Activated CD8-positive, alpha-beta memory T cell treated with anti-CD3 and anti-CD28 coated beads, Interleukin-2, amount 10 ng/mL, durations not matched to agents 7 days and 5 days (primary cell): ENCODE results near the gene ANXA2R. TPM values are rescaled to one million over a fixed set of nuclear protein-coding genes. Genes with fewer than 3 reads are reported as not detected.

Experiments used
- ATAC-seq: fragments of 150-1000 bp; cut with Tn5 transposase; one replicate; pipeline ENCODE4 v1.10.0; 2021; ENCODE audit warnings: moderate library complexity
- CTCF ChIA-PET: fragments of 350-600 bp; sonication (Branson Sonifier 250); formaldehyde crosslinking; loops from one replicate; lab custom pipeline; 2021; ENCODE audit warnings: antibody characterized with exemption; lab: Charles Lee
- DNase-seq: peaks from one replicate; pipeline ENCODE4 v3.0.0-alpha.2; 2020
- H3K27ac Mint-ChIP-seq: one replicate; pipeline ENCODE4 v1.8.0; 2021; ENCODE audit warnings: mild to moderate bottlenecking, mixed read lengths
- H3K27me3 Mint-ChIP-seq: one replicate; pipeline ENCODE4 v1.8.0; 2021; ENCODE audit warnings: mixed read lengths
- H3K36me3 Mint-ChIP-seq: one replicate; pipeline ENCODE4 v1.8.0; 2021; ENCODE audit warnings: mild to moderate bottlenecking, mixed read lengths
- H3K4me1 Mint-ChIP-seq: one replicate; pipeline ENCODE4 v1.8.0; 2021; ENCODE audit warnings: mixed read lengths
- H3K4me3 Mint-ChIP-seq: one replicate; pipeline ENCODE4 v1.8.0; 2021; ENCODE audit warnings: mild to moderate bottlenecking, moderate library complexity, mixed read lengths
- H3K9me3 Mint-ChIP-seq: one replicate; pipeline ENCODE4 v1.8.0; 2022; ENCODE audit warnings: low read depth, mixed read lengths
- total RNA-seq, 2 experiments: library from RNA; stranded (reverse); gene quantifications; one replicate each; pipeline ENCODE4 v1.2.3, GENCODE V29; 2021

The ANXA2R gene
- total RNA-seq, 2 experiments from 2014 or later: 14.5 to 32.0 TPM

DNA sequence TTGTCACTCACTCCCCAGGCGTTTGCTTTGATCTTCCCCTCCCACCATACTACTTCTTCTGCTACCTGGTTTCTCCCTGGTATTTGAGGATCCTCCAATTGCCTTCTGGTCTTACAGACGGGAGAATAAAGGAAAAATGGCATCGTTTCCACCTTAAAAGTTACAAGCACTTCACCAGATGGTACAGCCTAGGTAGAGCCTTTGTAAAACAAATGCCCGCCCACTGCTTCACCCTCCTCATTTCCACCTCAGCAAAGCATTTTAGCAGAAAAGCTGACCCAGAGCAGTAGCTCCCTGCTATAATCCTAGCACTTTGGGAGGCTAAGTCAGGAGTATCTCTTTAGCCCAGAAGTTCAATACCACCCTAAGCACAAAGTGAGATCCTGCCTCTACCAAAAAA lies 5.1 kb upstream of the ANXA2R start:
- ATAC-seq: no peak
- H3K4me1 Mint-ChIP-seq: peaks cover 38% of the 10 kb centered on the region
- no peak overlapping the region for H3K27ac Mint-ChIP-seq
- no peak for DNase-seq
- CTCF ChIA-PET: interaction anchor here (2.3 to 9.7 kb wide), 3 partner anchors 16 to 53 kb away, joined by 7 to 160 read pairs (median 85); no protein-coding TSS in a partner anchor
- no peaks in the 10 kb centered on the region for H3K27me3 Mint-ChIP-seq
- peaks cover 12% of the 10 kb centered on the region for H3K36me3 Mint-ChIP-seq
- H3K4me3 Mint-ChIP-seq: no peak overlapping the region
- no peaks in the 10 kb centered on the region for H3K9me3 Mint-ChIP-seq

DNA sequence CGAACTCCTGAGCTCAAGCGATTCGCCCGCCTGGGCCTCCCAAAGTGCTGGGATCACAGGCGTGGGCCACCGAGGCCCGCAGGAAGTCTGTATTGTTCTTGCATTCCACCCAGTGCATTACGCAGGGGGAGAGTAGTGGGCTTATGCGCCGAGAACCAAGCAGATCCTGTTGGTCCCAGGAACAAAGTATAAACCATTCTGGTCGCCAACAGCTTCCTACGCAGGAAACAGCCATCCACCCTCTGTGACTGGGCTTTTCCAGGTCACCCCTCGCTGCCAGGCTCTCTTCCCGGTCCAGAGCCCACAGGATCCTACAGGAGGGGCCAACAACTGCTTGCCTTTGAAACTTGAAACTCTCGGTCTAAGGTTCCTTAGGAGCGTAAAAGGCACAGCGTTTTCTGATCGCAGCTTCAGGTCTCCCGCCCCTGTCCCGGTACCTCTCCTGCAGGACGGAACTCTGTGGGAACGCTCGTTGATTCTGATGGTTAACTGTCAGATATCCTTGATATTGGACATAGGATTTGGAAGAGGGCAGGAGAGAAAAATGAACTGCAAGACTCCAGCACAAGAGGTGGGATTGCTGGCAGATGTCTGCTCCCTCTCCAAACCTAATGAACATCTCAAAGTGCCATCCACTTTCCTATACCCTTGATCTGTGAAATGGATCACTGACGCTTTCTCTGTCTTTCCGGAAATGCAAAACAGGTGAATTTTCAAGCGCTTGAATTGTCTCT lies 4.2 kb upstream of the ANXA2R start:
- CTCF ChIA-PET: interaction anchor here (7.1 to 9.7 kb wide), 2 partner anchors 22 to 52 kb away, joined by 85 to 160 read pairs; no protein-coding TSS in a partner anchor
- DNase-seq (no peak), ATAC-seq (no peak)
- Mint-ChIP-seq H3K36me3 (peaks cover 11% of the 10 kb centered on the region), H3K4me1 (peaks cover 35% of the 10 kb centered on the region), H3K27ac (no peak overlapping the region), H3K4me3 (no peak overlapping the region), H3K27me3 (no peaks in the 10 kb centered on the region), H3K9me3 (no peaks in the 10 kb centered on the region)

DNA sequence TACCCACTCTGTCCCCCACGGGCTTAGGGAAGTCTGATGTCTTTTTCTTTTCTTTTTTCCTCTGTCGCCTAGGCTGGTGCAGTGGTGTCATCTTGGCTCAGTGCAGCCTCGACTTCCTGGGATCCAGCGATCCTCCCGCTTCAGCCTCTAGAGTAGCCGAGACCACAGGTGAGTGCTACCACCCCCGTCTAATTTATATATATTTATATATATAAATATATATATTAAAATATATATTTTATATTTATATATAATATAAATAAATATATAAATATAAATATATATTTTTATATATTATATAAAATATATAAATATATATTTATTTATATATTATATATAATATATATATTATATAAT lies 3.3 kb upstream of the ANXA2R start:
- Mint-ChIP-seq H3K4me1 (peaks cover 30% of the 10 kb centered on the region), H3K9me3 (no peaks in the 10 kb centered on the region)
- no peak for ATAC-seq

DNA sequence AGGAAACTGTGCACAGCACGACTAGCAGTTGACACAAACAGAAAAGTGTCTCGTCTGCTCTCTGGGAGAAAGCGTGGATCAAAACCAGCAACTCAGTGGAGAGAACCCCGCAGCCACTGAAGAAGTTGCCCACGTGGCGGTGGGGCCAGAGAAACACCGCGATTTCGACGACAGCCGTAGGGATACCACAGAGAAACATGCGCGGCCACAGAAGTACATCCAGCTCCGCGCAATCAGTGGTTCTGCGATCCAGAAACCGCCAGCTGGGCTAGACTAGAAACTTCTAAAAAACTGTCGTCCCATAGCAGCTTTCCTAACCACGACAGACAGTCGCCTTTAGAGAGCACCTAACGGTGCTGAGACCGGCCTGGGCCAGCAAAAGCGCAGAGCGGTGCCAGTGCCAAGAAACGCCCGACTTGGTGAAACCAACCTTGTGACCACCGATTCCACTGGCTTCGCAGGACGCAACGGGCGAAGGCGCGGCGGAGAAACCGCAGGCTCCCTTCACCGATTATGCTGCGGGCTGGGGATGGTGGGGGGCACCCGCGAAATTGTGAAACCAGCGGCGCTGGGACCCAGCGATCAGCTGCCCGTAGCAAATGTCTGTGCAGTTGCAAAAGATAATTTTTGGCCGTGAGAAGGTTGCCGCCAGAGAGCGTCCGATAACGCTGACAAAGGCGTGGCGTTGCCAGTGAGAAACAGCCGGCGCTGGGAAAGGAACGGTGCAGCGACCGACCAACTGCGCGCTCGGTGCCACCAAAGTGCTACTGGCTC lies 2.7 kb upstream of the ANXA2R start:
- Mint-ChIP-seq H3K9me3 (no peaks in the 10 kb centered on the region), H3K36me3 (peaks cover 16% of the 10 kb centered on the region), H3K27me3 (no peaks in the 10 kb centered on the region), H3K4me1 (peaks cover 29% of the 10 kb centered on the region), H3K4me3 (peak overlapping the region; percentile 94), H3K27ac (peak overlapping the region; percentile 100)
- ATAC-seq (peak; percentile 18), DNase-seq (peak; percentile 92)
- CTCF ChIA-PET: interaction anchor here (1.0 to 9.7 kb wide), 11 partner anchors 22 to 441 kb away, joined by 3 to 165 read pairs (median 12); partner anchors contain the start of genes TMEM267 and ZNF131

More for the DNA sequence above, 3.3 kb upstream of the ANXA2R start:
- DNase-seq: no peak
- Mint-ChIP-seq H3K36me3 (peaks cover 13% of the 10 kb centered on the region), H3K27ac (peak overlapping the region; percentile 100), H3K4me3 (peak overlapping the region; percentile 94), H3K27me3 (no peaks in the 10 kb centered on the region)
- CTCF ChIA-PET: interaction anchor here (1.0 to 9.7 kb wide), 7 partner anchors 23 to 93 kb away, joined by 3 to 165 read pairs (median 51); no protein-coding TSS in a partner anchor

DNA sequence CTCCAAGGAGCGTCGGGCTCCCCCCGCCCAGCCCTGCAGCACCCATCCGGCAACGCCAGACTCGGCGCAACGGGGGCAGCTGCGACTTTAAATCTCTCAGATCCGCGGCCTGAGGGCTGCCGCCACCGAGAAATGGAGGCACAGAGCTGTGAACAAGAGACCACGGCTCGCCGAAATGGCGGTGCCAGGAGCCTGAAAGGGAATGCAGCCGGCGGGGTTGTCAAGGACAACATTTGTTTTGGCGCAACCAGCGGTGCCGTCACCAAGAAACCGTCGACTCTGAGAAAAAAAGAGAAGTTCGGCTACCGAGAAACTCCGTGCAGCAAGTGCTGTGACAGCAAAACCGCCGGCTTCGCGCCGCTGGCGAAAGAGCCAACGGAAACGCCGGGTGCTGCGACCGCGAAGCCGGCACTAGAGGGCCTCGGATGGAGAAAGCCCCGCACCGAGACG lies 2.1 kb upstream of the ANXA2R start:
- peaks cover 35% of the 10 kb centered on the region for H3K4me1 Mint-ChIP-seq

DNA sequence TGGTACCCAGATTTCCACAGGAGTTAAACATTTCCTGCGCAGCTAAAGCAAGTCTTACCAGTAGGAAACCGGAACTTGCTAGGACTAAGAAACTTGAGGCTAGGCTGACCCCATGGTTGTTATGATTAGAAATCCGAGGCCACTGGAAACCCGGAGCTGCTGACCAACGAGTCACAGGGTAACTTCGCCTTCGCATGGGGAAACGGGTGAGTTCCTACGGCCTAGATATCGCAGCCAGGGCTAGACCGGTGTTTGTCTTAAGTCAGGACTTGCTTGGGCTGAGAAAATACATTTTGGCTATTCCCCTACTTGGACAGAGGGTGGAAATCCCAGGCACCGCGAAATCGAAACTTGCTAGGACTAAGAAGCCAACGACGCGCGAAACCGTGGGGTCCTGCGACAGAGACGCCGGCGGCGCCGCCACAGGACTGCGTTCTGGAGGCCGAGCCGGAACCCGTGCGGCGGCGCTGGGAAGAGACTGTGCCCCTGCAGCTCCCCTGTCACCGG lies 1.6 kb upstream of the ANXA2R start:
- DNase-seq (no peak), ATAC-seq (peak; percentile 24)
- Mint-ChIP-seq H3K27ac (peak overlapping the region; percentile 100), H3K27me3 (no peaks in the 10 kb centered on the region), H3K36me3 (peaks cover 17% of the 10 kb centered on the region), H3K9me3 (no peaks in the 10 kb centered on the region), H3K4me1 (peaks cover 38% of the 10 kb centered on the region), H3K4me3 (peak overlapping the region; percentile 94)
- CTCF ChIA-PET: interaction anchor here (0.9 to 9.7 kb wide), 20 partner anchors 10 to 444 kb away, joined by 3 to 165 read pairs (median 5); partner anchors contain the start of genes HMGCS1, TMEM267 and ZNF131

More for the DNA sequence above, 2.1 kb upstream of the ANXA2R start:
- CTCF ChIA-PET: interaction anchor here (1.0 to 9.7 kb wide), 14 partner anchors 22 to 443 kb away, joined by 3 to 165 read pairs (median 7); partner anchors contain the start of genes HMGCS1, TMEM267 and ZNF131
- Mint-ChIP-seq H3K36me3 (peaks cover 17% of the 10 kb centered on the region), H3K9me3 (no peaks in the 10 kb centered on the region), H3K27me3 (no peaks in the 10 kb centered on the region), H3K27ac (peak overlapping the region; percentile 100), H3K4me3 (peak overlapping the region; percentile 94)
- ATAC-seq (peak; percentile 24), DNase-seq (peak; percentile 92)

DNA sequence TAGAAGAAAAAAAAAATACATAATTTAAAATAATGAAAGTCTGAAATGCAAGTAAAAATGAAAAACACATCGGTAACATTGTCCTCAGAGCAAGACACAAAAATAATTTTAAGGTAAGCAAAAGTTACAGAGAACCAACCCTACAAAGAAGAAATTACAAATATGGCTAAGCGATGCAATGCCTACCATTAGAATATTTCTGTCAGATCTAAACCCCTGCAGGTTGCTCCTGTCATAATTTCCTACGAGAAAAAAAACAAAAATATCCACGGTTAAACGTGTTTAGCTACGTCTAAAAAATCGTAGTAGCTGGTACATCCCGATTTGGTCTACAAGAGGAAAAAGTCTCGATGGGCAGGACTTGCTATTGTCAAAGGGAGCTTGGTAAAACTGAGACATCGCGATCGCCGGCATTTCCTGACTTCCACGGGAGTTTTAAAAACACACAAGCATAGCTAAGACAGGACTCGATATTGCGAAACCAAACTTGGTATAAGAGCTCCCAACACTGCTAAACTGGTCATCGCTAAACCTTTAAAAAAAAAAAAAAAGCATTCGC lies 1.1 kb upstream of the ANXA2R start:
- peaks cover 38% of the 10 kb centered on the region for H3K4me1 Mint-ChIP-seq
- peak overlapping the region; percentile 100 for H3K27ac Mint-ChIP-seq
- H3K4me3 Mint-ChIP-seq: peak overlapping the region; percentile 94
- peaks cover 17% of the 10 kb centered on the region for H3K36me3 Mint-ChIP-seq
- DNase-seq (peak; percentile 71), ATAC-seq (no peak)
- H3K27me3 Mint-ChIP-seq: no peaks in the 10 kb centered on the region
- CTCF ChIA-PET: interaction anchor here (0.9 to 9.7 kb wide), 20 partner anchors 11 to 444 kb away, joined by 3 to 165 read pairs (median 5); partner anchors contain the start of genes HMGCS1, TMEM267 and ZNF131
- H3K9me3 Mint-ChIP-seq: no peaks in the 10 kb centered on the region

DNA sequence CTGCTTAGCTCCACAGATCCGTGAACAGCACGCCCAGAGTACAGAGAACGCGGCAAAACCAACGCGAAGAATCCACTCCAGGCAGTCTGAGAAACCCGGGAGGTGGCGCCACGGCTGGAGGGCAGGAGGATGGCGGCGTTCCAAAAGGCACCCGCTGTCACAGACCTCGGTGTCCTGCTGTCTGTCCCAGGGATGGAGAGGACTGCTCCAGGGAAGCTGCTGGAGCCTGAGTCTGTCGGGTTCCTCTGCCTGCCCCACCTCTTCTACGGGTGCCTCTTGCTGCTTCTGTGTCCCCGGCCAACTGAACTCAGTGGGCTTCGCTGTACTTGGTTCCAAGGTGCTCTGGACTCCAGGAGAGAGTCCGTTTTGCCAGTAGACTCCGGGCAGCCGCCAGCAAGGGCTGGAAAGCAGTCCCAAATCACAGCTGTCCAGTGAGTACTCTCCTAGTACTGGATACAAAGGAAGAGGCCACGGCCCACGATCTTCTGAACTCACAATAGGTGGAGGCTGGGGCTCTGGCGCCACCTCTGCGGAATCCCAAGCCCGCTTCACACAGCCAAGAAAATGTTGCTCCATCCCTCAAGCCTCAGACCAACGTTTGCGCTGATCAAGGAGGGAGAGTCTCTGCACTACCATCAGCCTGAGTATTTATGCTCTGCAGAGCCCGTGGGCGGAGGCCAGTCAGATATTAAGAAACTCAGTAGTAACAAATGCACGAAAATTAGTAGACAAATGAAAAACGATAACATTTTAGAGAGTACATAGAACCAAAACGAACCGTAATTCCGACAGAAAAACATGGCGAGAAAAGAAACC lies 440 bp downstream of the ANXA2R start:
- Mint-ChIP-seq H3K27ac (peak overlapping the region; percentile 100), H3K4me3 (peak overlapping the region; percentile 94), H3K4me1 (peaks cover 44% of the 10 kb centered on the region), H3K27me3 (no peaks in the 10 kb centered on the region), H3K9me3 (no peaks in the 10 kb centered on the region), H3K36me3 (peaks cover 15% of the 10 kb centered on the region)
- CTCF ChIA-PET: interaction anchor here (0.9 to 9.7 kb wide), 14 partner anchors 9 to 131 kb away, joined by 3 to 165 read pairs (median 8); partner anchors contain the start of gene ZNF131
- DNase-seq (peak; percentile 81), ATAC-seq (peak; percentile 4)

DNA sequence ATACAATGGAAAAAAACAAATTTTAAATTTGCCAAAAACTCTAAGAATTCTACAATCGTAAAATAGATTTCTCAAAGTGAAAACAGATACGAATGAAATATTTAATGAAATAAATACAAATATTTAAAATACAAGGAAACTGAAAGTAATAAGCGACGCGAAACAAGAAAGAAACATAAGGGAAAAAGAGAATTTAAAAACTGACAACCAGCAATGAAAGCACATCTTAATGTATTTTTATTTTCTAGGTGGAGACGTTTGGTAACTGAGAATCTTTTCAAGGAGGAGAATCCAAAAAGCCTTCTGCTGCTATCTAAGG lies 1.0 kb downstream of the ANXA2R start:
- Mint-ChIP-seq H3K36me3 (peaks cover 12% of the 10 kb centered on the region), H3K27ac (peak overlapping the region; percentile 100), H3K4me1 (peaks cover 45% of the 10 kb centered on the region), H3K9me3 (no peaks in the 10 kb centered on the region), H3K4me3 (peak overlapping the region; percentile 94), H3K27me3 (no peaks in the 10 kb centered on the region)
- no peak for ATAC-seq
- no peak for DNase-seq
- CTCF ChIA-PET: interaction anchor here (0.9 to 9.7 kb wide), 12 partner anchors 9 to 131 kb away, joined by 3 to 165 read pairs (median 6); no protein-coding TSS in a partner anchor

DNA sequence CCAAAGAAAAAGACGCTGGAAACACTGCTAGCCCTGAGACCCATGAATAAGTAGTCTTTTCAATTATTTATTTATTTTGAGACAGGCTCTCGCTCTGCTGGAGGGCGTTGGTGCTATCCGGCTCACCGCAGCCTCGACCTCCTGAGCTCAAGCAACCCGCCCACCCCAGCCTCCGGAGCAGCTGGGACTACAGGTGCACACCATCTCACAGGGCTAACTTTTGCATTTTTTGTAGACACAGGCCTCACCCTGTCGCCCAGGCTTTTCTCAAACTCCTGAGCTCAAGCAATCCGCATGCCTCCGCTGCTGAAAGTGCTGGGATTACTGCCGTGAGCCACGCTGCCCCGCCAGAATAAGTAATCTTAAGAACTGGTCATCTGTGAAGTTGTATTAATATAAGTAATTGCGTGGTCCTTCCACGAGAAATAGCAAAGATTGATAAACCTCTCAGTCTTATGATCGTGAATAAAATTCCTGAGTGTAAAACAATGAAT lies 1.6 kb downstream of the ANXA2R start:
- CTCF ChIA-PET: interaction anchor here (0.9 to 9.7 kb wide), 12 partner anchors 9 to 130 kb away, joined by 3 to 165 read pairs (median 6); no protein-coding TSS in a partner anchor
- no peak for ATAC-seq

DNA sequence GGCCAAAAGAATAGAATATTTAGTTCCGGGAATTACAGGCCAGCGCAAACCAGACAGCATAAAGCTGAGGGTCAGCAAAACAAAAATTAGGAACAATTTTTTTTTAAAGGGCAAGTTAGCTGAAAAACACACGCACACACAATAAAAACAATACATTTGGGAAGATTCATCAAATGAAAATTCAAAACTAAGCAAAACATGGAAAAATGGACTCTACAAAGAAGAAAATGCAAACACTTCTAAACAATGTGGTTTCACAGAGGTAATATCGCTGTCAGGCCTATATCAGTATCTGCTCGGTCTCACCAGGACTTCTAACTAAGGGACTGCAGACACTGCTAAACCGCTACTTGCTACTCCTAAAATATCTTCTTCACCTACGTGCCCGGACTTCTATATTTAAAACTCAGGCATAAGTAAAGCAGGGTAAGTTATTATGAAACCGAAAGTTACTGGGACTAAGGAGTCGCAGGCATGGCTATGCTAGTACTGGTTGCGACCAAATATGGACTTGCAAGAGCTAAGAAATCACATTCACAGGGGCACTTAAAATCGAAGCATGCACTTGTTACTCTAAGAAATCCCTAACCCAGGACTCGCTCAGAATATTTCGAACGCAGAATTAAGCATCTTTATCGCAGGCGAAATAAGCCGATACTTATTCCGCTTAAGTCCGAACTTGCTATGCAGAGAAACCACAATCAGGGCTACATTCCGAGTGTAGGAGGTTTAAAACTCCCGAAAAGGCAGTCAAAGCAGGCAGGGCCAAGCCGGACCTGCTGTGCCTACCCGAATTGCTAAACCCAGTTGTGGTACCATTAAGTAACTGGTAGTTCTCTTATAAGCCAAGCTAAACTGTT lies 2.3 kb downstream of the ANXA2R start:
- H3K36me3 Mint-ChIP-seq: peaks cover 12% of the 10 kb centered on the region
- H3K4me3 Mint-ChIP-seq: peak overlapping the region; percentile 94
- peak; percentile 38 for ATAC-seq
- H3K27me3 Mint-ChIP-seq: no peaks in the 10 kb centered on the region
- peak; percentile 78 for DNase-seq
- H3K4me1 Mint-ChIP-seq: peaks cover 46% of the 10 kb centered on the region
- CTCF ChIA-PET: interaction anchor here (0.9 to 9.7 kb wide), 11 partner anchors 8 to 130 kb away, joined by 3 to 165 read pairs (median 6); no protein-coding TSS in a partner anchor
- H3K27ac Mint-ChIP-seq: peak overlapping the region; percentile 100
- no peaks in the 10 kb centered on the region for H3K9me3 Mint-ChIP-seq

More for the DNA sequence above, 1.6 kb downstream of the ANXA2R start:
- Mint-ChIP-seq H3K36me3 (peaks cover 12% of the 10 kb centered on the region), H3K4me3 (peak overlapping the region; percentile 94), H3K9me3 (no peaks in the 10 kb centered on the region), H3K27me3 (no peaks in the 10 kb centered on the region), H3K4me1 (peaks cover 50% of the 10 kb centered on the region), H3K27ac (peak overlapping the region; percentile 100)
- DNase-seq: peak; percentile 79
